GM12872 (cell line): ENCODE results near the gene SLC31A2.

Experiments used
- TF ChIP-seq, protein P1 (sequence below): IDR thresholded peaks from 3 replicates; pipeline ENCODE4 v1.5.1; 2011; ENCODE audit warnings: low read depth, mild to moderate bottlenecking, low read length, moderate library complexity; ENCODE audit not compliant: insufficient read depth

The SLC31A2 gene

DNA sequence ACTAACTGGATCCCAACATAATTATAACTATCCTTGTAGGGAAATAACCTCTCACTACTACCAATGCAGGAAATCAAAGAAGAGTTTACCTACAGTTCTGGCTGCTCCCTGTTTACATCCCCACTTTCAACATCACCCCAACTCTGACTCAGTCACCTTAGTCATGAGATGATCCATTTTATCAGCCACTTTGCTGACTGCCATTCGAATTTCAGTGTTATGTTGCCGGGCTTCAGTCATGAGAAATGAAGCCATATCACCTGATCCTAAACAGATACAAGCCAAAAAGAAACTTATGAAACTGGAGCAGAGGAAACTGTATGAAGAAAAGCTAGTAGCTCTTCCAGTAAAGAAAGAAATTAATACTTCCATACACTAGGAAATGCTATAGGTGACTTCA lies 33.7 kb downstream of the SLC31A2 start:
- TF ChIP-seq, protein P1, sequence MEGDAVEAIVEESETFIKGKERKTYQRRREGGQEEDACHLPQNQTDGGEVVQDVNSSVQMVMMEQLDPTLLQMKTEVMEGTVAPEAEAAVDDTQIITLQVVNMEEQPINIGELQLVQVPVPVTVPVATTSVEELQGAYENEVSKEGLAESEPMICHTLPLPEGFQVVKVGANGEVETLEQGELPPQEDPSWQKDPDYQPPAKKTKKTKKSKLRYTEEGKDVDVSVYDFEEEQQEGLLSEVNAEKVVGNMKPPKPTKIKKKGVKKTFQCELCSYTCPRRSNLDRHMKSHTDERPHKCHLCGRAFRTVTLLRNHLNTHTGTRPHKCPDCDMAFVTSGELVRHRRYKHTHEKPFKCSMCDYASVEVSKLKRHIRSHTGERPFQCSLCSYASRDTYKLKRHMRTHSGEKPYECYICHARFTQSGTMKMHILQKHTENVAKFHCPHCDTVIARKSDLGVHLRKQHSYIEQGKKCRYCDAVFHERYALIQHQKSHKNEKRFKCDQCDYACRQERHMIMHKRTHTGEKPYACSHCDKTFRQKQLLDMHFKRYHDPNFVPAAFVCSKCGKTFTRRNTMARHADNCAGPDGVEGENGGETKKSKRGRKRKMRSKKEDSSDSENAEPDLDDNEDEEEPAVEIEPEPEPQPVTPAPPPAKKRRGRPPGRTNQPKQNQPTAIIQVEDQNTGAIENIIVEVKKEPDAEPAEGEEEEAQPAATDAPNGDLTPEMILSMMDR = no peak

GRCh38 chr9:113185271-113185670 lies 34.5 kb downstream of the SLC31A2 start:
- TF ChIP-seq, protein P1 = no peak

- TF ChIP-seq, protein P1 = no peak
Measured at GRCh38 chr9:113186137-113186755, 35.4 kb downstream of the SLC31A2 start.

GRCh38 chr9:113187929-113188595 lies 37.3 kb downstream of the SLC31A2 start:
- TF ChIP-seq, protein P1 = no peak

DNA sequence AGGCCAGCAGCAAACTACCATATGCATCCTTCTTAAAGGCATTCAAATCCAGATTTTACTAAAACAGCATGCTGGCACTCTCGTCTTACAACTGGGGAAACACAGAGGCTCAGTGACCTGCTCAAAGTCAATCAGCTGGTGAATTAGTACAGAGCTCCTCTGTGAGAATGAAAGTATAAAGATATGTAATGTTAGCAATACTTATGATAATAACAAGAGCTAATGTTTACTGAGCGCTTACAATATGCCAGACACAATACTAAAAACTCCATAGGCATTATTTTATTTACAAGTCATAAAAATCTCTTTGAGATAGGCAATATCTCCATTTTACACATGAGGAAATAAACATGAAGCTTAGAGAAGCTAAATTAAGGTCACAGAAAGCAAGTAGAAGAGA lies 41.6 kb downstream of the SLC31A2 start:
- TF ChIP-seq, protein P1 = no peak

DNA sequence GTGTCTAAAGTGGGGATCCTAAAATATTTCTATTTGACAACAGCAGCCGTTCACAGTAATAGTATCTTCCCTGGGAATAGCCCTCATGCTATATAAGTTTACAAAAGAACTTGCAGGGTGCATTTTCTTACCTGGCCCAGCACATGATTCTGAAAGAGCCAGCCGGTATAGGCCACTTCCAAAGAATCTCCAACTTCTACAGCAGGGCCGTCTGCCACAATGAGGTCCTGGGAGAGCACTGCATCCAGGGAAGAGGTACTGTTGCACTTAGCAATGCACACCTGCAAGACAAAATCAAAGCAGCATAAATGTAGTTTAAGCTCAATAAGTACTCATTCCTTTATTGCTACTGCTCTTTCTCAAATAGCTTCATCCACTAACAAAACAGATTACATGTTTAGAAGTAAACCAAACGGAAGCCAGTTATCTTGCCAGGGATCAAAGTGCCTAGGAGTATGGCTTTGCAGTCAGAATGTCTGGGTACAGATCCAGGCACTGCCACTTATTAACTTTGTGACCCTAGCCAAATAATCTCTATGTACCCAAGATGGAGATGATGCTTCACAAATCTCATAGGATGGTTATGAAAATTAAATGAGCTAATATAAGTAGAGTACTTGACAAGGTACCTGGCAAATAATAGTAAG lies 49.0 kb downstream of the SLC31A2 start:
- TF ChIP-seq, protein P1 = no peak

GRCh38 chr9:113205432-113205831 lies 54.6 kb downstream of the SLC31A2 start:
- TF ChIP-seq, protein P1 = no peak
